Right atrium auricular region (tissue), 2 donors: ENCODE data around the gene GABRA5. TPM values are rescaled to one million over a fixed set of nuclear protein-coding genes. Genes with fewer than 3 reads are reported as not detected.
A peak's percentile ranks its signal among the peaks of the same experiment; 100 is the strongest.

Experiments
- DNase-seq: peaks from one replicate; pipeline ENCODE4 v3.0.0-alpha.2; 2019; ENCODE audit warnings: low spot score
- H3K27ac ChIP-seq, 2 donors: fragments of 200-600 bp; sonication (generic); 1 replicate in 1 of 2; 2 replicates in 1 of 2; pipeline ENCODE4 v1.5.1; 2016 to 2019
- H3K27me3 ChIP-seq, 2 donors: fragments of 200-600 bp; sonication (generic); one replicate each; pipeline versions ENCODE4 v1.5.1 to v1.6.0; 2017 to 2019
- H3K36me3 ChIP-seq: fragments of 200-600 bp; sonication (generic); one replicate; pipeline ENCODE4 v1.5.1; 2016
- H3K4me1 ChIP-seq, 2 donors: fragments of 200-600 bp; sonication (generic); one replicate each; pipeline versions ENCODE4 v1.5.1 to v1.6.0; 2017 to 2019
- H3K4me3 ChIP-seq, 2 donors: fragments of 200-600 bp; sonication (generic); 1 replicate in 1 of 2; 2 replicates in 1 of 2; pipeline ENCODE4 v1.5.1; 2017 to 2019; ENCODE audit warnings: mild to moderate bottlenecking in 1 of 2, moderate library complexity in 1 of 2
- H3K9me3 ChIP-seq, 2 donors: fragments of 200-600 bp; sonication (generic); one replicate each; pipeline ENCODE4 v1.5.1; 2019
- total RNA-seq, 2 donors: library from RNA; depleted of rRNA; stranded (reverse); fragments of >200 nt; gene quantifications; one replicate each; pipeline ENCODE4 v1.1.0, GENCODE V29; 2016
- TF ChIP-seq, protein P1 (sequence below), 2 donors: fragments of 200-600 bp; sonication (generic); IDR thresholded peaks; one replicate each; pipeline ENCODE4 v1.5.1; 2019; ENCODE audit warnings: antibody characterized with exemption in 2 of 2

GABRA5 gene
- total RNA-seq, 2 donors from 2014 or later, result 0.59 to 0.78 TPM

DNA sequence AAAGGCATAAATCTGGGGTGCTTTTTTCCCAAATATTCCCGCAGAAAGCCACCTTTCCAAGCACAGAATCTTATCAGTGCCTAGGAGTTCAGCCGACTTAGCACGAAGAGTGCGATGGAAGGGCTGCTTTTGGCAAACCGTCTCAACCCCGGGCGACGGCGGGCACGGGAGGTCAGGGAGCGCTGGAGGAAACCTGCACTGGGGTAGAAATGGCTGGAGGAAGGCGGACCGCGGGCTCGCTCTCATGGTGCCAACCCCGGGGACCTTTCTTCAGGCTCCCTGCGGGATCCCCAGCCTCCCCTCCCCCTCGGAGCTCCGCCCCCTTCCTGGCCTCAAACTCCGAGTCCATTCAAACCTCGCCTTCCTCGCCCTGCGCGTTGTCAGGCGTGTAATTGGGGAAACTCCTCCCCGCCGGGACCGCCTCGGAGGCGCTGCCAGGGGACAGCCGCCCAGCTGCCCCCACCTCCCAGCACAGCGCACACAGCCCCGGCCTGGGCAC, 103.9 kb downstream of the GABRA5 start, which contains the start of gene GABRG3:
Gene GABRG3, plus strand, starts transcription at position 470 of the 499 bp plus-strand sequence.
- Histone ChIP-seq H3K27ac (no peak within 1 kb of the TSS), H3K4me1 (peaks cover 0 to 4% of the 10 kb centered on the region in 2 donors), H3K36me3 (no peaks in the 10 kb centered on the region), H3K27me3 (peaks cover 0 to 3% of the 10 kb centered on the region in 2 donors), H3K9me3 (no peaks in the 10 kb centered on the region), H3K4me3 (peak within 1 kb of the TSS in 1 of 2 donors; percentile 28)
- TF ChIP-seq, protein P1, sequence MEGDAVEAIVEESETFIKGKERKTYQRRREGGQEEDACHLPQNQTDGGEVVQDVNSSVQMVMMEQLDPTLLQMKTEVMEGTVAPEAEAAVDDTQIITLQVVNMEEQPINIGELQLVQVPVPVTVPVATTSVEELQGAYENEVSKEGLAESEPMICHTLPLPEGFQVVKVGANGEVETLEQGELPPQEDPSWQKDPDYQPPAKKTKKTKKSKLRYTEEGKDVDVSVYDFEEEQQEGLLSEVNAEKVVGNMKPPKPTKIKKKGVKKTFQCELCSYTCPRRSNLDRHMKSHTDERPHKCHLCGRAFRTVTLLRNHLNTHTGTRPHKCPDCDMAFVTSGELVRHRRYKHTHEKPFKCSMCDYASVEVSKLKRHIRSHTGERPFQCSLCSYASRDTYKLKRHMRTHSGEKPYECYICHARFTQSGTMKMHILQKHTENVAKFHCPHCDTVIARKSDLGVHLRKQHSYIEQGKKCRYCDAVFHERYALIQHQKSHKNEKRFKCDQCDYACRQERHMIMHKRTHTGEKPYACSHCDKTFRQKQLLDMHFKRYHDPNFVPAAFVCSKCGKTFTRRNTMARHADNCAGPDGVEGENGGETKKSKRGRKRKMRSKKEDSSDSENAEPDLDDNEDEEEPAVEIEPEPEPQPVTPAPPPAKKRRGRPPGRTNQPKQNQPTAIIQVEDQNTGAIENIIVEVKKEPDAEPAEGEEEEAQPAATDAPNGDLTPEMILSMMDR (IDR thresholded peaks at IDR 0.05), result no peak
- DNase-seq, result no peak

GRCh38 chr15:26971271-26972018, 104.6 kb downstream of the GABRA5 start:
- no peak for DNase-seq
- Histone ChIP-seq H3K27me3 (peaks cover 0 to 3% of the 10 kb centered on the region in 2 donors), H3K9me3 (no peaks in the 10 kb centered on the region)

DNA sequence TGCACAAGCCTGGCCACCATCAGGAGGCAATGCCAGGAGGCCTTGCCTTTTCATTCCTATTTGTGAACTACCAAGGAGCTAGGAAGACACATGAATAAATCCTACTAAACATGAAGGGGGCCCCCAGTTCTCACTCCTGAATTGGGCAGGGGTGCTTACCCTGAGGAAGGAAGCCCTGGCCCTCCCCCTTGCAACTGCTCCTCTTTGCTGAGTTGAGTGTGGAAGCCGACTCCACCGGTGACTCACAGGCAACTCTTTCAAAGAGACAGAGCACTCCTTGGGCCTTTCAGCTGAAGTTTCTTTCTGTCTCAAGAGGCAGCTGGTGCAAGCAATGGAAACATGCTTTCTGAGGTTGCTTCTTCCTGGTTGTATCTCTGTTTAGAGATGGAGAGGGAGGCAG, 105.8 kb downstream of the GABRA5 start:
- Histone ChIP-seq H3K4me3 (no peak overlapping the region), H3K27ac (no peak overlapping the region), H3K36me3 (no peaks in the 10 kb centered on the region), H3K9me3 (no peaks in the 10 kb centered on the region), H3K4me1 (peaks cover 0 to 4% of the 10 kb centered on the region in 2 donors), H3K27me3 (peaks cover 0 to 3% of the 10 kb centered on the region in 2 donors)
- DNase-seq, result no peak
- TF ChIP-seq, protein P1 (IDR thresholded peaks at IDR 0.05), result no peak

More at GRCh38 chr15:26971271-26972018, 104.6 kb downstream of the GABRA5 start:
- Histone ChIP-seq H3K36me3 (no peaks in the 10 kb centered on the region), H3K4me3 (peak overlapping the region in 1 of 2 donors; percentile 28), H3K4me1 (peaks cover 0 to 4% of the 10 kb centered on the region in 2 donors), H3K27ac (no peak overlapping the region)
- TF ChIP-seq, protein P1 (IDR thresholded peaks at IDR 0.05), result no peak

- H3K4me3 ChIP-seq, result no peak overlapping the region
- no peak overlapping the region for H3K27ac ChIP-seq
- H3K9me3 ChIP-seq, result no peaks in the 10 kb centered on the region
- H3K27me3 ChIP-seq, result peaks cover 0 to 3% of the 10 kb centered on the region in 2 donors
- no peaks in the 10 kb centered on the region for H3K36me3 ChIP-seq
- peaks cover 0 to 4% of the 10 kb centered on the region in 2 donors for H3K4me1 ChIP-seq
- TF ChIP-seq, protein P1 (IDR thresholded peaks at IDR 0.05), result peak in 1 of 2 donors; percentile 38
- no peak for DNase-seq
Measured at GRCh38 chr15:26974120-26974780, 107.4 kb downstream of the GABRA5 start.

- no peak for DNase-seq
- H3K27me3 ChIP-seq, result no peaks in the 10 kb centered on the region
Measured at GRCh38 chr15:26981492-26981891, 114.6 kb downstream of the GABRA5 start.

More at GRCh38 chr15:26981492-26981891, 114.6 kb downstream of the GABRA5 start:
- H3K9me3 ChIP-seq, result no peaks in the 10 kb centered on the region
- no peak overlapping the region for H3K27ac ChIP-seq
- H3K36me3 ChIP-seq, result no peaks in the 10 kb centered on the region
- H3K4me1 ChIP-seq, result no peaks in the 10 kb centered on the region
- no peak overlapping the region for H3K4me3 ChIP-seq
- TF ChIP-seq, protein P1 (IDR thresholded peaks at IDR 0.05), result no peak
